G401.6 (cell line): ENCODE measurements around the gene ETDC.
"Not testable (repeated sequence)": the region's sequence is repeated elsewhere in the genome, so short reads cannot be mapped to it uniquely, and the experiment has no call there.

Source experiments
- FAIRE-seq: peaks from 2 replicates; lab custom pipeline; 2012; peaks lifted over from hg19 to GRCh38; lab: Jason Lieb, UNC

Gene ETDC

GRCh38 chrX:135309430-135309923, at the start of gene ETDC:
ETDC (plus strand) TSS chrX:135309480; CDS start chrX:135309480, 0 bp downstream.
- FAIRE-seq: no peak

GRCh38 chrX:135260976-135261375, 48.3 kb upstream of the ETDC start:
- FAIRE-seq: not testable (repeated sequence)

- FAIRE-seq: not testable (repeated sequence)
Observed at GRCh38 chrX:135263376-135263775, 45.9 kb upstream of the ETDC start.

DNA sequence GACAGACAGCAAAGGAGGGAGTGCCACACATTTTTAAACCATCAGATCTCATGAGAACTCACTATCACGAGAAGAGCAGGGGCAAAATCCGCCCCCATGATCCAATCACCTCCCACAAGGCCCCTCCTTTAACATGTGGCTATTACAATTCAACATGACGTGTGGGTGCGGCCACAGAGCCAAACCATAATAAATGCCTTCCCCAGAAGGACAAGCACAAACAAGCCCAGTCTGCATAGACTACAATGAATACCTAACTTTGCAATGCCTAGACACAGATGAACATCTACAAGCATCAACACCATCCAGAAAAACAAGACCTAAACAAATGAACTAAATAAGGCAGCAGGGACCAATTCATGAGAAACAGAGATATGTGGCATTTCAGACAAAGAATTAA, 45.1 kb upstream of the ETDC start:
- FAIRE-seq: no peak

DNA sequence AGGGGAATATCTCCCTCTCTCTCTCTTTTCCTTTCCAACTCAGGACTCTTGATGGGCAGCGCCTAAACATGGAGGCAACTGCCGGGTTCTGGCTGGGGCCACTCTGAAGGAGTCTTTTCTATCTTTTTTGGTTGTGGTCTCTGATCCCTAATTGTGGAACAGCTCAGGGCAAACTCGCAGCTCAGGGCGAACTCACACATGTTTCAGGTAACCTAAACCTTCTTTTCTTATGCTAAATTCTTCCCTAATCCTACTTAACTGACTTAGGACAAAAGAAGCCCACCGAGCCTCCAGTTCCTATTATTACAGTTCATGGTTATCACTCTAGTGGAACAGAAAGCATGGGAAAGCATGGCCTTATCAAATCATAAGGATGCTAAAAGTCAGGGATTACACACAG, 36.1 kb upstream of the ETDC start:
- FAIRE-seq: no peak

- FAIRE-seq: no peak
Observed at GRCh38 chrX:135275973-135276372, 33.3 kb upstream of the ETDC start.

DNA sequence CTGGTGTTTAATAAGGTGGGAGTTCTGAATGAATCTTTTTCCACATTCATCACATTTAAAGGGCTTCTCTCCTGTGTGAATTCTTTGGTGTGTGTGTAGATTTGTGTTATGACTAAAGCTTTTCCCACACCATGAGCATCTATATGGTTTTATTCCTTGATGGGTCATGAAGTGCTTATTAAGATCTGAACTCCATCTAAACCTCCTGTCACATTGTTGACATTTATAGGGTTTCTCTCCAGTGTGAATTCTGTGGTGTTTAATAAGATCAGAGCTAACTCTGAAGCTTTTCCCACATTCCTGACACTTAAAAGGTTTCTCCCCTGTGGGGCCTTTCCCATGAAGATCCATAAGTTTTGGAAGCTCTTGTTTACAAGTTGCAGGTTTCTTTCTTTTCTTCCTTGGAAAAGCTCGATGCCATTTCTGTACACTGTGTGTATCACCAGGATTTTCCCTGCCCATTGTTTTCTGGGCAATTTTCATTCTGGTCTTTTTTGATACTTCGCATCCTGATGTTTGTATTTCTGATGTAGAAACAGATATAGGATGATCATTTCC, 21.9 kb upstream of the ETDC start:
- no peak for FAIRE-seq

GRCh38 chrX:135295238-135295943, 13.9 kb upstream of the ETDC start:
- FAIRE-seq: no peak

GRCh38 chrX:135295944-135296305, 13.4 kb upstream of the ETDC start:
- FAIRE-seq: no peak

GRCh38 chrX:135302269-135302873, 6.9 kb upstream of the ETDC start:
- no peak for FAIRE-seq

DNA sequence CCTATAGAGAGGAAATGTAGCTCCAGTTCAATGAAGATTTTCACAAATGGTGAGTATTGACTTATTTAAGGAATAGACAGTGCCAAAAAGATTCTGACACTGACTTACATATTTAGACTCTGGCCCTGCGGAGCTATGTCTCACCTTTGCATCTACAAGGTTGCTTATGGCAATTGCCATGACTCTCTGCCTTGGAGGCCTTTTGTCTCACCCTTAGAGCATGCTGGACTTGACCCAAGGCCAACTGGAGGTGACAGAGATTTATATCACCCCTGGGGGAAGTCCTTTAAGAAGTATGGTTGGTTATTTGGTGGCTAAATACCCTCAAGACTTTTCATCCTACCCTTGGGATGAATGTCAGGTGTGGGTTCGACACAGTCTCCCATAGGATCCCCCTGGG, 4.5 kb upstream of the ETDC start:
- no peak for FAIRE-seq

- FAIRE-seq: no peak
Observed at GRCh38 chrX:135307171-135307570, 2.1 kb upstream of the ETDC start.

- no peak for FAIRE-seq
Observed at GRCh38 chrX:135308345-135308855, 880 bp upstream of the ETDC start.

- no peak for FAIRE-seq
Observed at GRCh38 chrX:135315864-135316263, 6.6 kb downstream of the ETDC start.

DNA sequence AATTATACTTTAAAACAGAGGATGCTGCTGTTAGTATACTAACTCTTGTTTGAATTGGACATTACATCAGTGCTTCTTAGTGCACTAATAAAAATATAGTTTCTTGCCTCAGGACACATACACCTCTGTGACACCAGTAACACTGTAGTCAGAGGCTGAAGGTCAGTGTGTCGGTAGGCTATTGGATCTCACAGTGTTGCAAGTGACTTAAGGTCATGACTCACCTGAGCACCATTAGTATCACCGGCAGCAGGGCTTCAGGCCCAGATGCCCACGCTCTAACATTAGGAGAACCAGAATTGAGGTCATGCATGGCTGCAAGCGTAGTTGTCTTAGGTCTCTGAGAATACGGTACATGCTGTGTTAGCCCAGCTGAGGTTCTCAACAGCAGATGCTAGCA, 15.2 kb downstream of the ETDC start:
- FAIRE-seq: no peak

GRCh38 chrX:135325036-135325818, 15.9 kb downstream of the ETDC start:
- not testable (repeated sequence) for FAIRE-seq

GRCh38 chrX:135327299-135327698, 18.0 kb downstream of the ETDC start:
- no peak for FAIRE-seq

DNA sequence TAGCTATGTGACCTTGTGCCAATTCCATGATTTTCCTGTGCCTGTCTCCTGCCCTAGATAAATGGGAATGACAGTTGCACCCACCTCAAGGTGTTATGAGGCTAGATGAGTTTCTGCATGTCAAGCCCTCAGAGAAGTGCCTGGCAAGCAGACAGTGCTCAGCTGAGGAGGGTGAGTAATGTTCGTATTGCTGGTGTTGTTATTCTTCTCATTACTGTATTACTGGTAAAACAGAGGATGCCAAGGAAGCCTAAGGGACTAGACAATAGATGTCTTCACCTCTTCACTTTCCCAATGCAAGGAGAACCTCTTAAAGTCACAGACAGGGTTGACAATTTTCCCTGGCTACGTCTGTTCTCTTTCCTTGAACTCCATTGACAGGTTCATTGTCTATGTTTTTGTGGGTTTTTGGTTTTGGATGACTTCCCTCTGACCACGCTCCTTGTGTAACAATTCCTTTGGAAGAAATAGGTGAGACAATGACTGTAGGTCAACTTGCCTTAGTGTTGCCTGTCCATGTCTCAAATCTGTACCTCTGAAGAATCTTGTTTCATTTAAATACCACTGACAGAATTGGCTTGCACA, 19.2 kb downstream of the ETDC start:
- FAIRE-seq: no peak

- FAIRE-seq: no peak
Observed at GRCh38 chrX:135330706-135331105, 21.4 kb downstream of the ETDC start.

- FAIRE-seq: no peak
Observed at GRCh38 chrX:135331525-135331924, 22.2 kb downstream of the ETDC start.

- FAIRE-seq: no peak
Observed at GRCh38 chrX:135340831-135341230, 31.6 kb downstream of the ETDC start.

DNA sequence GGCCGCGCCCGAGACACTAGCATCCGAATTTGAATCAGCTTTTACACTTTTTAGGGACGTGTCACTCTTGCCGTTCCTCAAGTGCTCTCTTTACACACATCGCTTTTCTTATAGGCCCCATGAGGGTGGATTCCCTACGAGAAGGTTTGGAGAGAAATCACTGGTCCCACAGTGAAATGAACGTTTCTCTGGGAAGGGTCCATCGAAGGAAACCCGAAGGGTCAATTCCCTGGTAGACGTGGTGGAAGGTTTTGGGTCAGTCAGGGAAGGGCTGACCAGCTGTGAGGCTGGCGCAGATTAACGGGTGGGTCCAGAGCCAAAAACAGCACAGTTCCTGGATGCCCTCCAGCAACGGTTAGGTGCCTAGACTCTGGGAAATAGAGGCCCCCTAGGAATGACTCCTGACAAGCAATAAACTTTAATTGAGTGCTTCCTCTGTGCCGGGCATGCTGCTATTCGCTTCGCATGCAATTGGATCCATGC, 35.9 kb downstream of the ETDC start:
- FAIRE-seq: no peak
